IMR-90 (cell line): Measurements from ENCODE around the gene TWIST2.

Source experiments
- POLR2A ChIP-seq: IDR thresholded peaks from 2 replicates; pipeline ENCODE4 v1.6.1; 2012; ENCODE audit warnings: mild to moderate bottlenecking, low read depth, low read length
- RFX5 ChIP-seq: IDR thresholded peaks from 2 replicates; pipeline ENCODE4 v1.8.0; 2012; ENCODE audit warnings: low read depth, mild to moderate bottlenecking, low read length, moderate library complexity
- USF2 ChIP-seq: fragments of 150-350 bp; IDR thresholded peaks from 2 replicates; pipeline ENCODE4 v1.6.1; 2017; ENCODE audit warnings: mild to moderate bottlenecking, antibody characterized with exemption, low read length, low read depth
- TF ChIP-seq, protein P1 (sequence below): conservative IDR thresholded peaks from 2 replicates; pipeline ENCODE4 v1.5.1; 2012; ENCODE audit warnings: mild to moderate bottlenecking, low read depth, low read length, improper control_type of control experiment
- TF ChIP-seq, protein P2 (sequence below): fragments of 150-350 bp; IDR thresholded peaks from 2 replicates; pipeline ENCODE4 v1.6.1; 2016; ENCODE audit warnings: low read depth, mild to moderate bottlenecking, low read length, moderate library complexity, borderline replicate concordance

- TF ChIP-seq USF2 = no peak
- TF ChIP-seq, protein P1, sequence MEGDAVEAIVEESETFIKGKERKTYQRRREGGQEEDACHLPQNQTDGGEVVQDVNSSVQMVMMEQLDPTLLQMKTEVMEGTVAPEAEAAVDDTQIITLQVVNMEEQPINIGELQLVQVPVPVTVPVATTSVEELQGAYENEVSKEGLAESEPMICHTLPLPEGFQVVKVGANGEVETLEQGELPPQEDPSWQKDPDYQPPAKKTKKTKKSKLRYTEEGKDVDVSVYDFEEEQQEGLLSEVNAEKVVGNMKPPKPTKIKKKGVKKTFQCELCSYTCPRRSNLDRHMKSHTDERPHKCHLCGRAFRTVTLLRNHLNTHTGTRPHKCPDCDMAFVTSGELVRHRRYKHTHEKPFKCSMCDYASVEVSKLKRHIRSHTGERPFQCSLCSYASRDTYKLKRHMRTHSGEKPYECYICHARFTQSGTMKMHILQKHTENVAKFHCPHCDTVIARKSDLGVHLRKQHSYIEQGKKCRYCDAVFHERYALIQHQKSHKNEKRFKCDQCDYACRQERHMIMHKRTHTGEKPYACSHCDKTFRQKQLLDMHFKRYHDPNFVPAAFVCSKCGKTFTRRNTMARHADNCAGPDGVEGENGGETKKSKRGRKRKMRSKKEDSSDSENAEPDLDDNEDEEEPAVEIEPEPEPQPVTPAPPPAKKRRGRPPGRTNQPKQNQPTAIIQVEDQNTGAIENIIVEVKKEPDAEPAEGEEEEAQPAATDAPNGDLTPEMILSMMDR = no peak
- TF ChIP-seq POLR2A = no peak
- TF ChIP-seq, protein P2, sequence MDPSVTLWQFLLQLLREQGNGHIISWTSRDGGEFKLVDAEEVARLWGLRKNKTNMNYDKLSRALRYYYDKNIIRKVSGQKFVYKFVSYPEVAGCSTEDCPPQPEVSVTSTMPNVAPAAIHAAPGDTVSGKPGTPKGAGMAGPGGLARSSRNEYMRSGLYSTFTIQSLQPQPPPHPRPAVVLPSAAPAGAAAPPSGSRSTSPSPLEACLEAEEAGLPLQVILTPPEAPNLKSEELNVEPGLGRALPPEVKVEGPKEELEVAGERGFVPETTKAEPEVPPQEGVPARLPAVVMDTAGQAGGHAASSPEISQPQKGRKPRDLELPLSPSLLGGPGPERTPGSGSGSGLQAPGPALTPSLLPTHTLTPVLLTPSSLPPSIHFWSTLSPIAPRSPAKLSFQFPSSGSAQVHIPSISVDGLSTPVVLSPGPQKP = no peak
- no peak for TF ChIP-seq RFX5
These were observed 66.7 kb downstream of the TWIST2 start for GRCh38 chr2:238914648-238915015.
